ENCODE data around the gene CLSTN1.
"Not testable (repeated sequence)": the region's sequence is repeated elsewhere in the genome, so short reads cannot be mapped to it uniquely, and the experiment has no call there.

CLSTN1 gene

GRCh38 chr1:9801909-9802308, 21.9 kb downstream of the CLSTN1 start:
- no peak for TF ChIP-seq CTCF (IDR thresholded peaks at IDR 0.05; ENCODE audit: control insufficient read depth, extremely low read depth, insufficient read depth)
- DNase-seq (ENCODE audit: low read depth): no peak
- H3K4me3 ChIP-seq (ENCODE audit: low read depth, low read length): no peak overlapping the region

GRCh38 chr1:9798236-9799130, 25.3 kb downstream of the CLSTN1 start:
- no peak overlapping the region for H3K4me3 ChIP-seq (ENCODE audit: low read depth, low read length)
- no peak for DNase-seq (ENCODE audit: low read depth)
- TF ChIP-seq CTCF (IDR thresholded peaks at IDR 0.05; ENCODE audit: control insufficient read depth, extremely low read depth, insufficient read depth): no peak

GRCh38 chr1:9797049-9797448, 26.7 kb downstream of the CLSTN1 start:
- no peak overlapping the region for H3K4me3 ChIP-seq (ENCODE audit: low read depth, low read length)
- no peak for DNase-seq (ENCODE audit: low read depth)
- no peak for TF ChIP-seq CTCF (IDR thresholded peaks at IDR 0.05; ENCODE audit: control insufficient read depth, extremely low read depth, insufficient read depth)

GRCh38 chr1:9794081-9794480, 29.7 kb downstream of the CLSTN1 start:
- H3K4me3 ChIP-seq (ENCODE audit: low read depth, low read length): no peak overlapping the region
- DNase-seq (ENCODE audit: low read depth): no peak
- TF ChIP-seq CTCF (IDR thresholded peaks at IDR 0.05; ENCODE audit: control insufficient read depth, extremely low read depth, insufficient read depth): no peak

- no peak for TF ChIP-seq CTCF (IDR thresholded peaks at IDR 0.05; ENCODE audit: control insufficient read depth, extremely low read depth, insufficient read depth)
- no peak overlapping the region for H3K4me3 ChIP-seq (ENCODE audit: low read depth, low read length)
- DNase-seq (ENCODE audit: low read depth): no peak
Observed at GRCh38 chr1:9793291-9793690, 30.5 kb downstream of the CLSTN1 start.

- no peak overlapping the region for H3K4me3 ChIP-seq (ENCODE audit: low read depth, low read length)
- DNase-seq (ENCODE audit: low read depth): no peak
- peak; percentile 51 for TF ChIP-seq CTCF (IDR thresholded peaks at IDR 0.05; ENCODE audit: control insufficient read depth, extremely low read depth, insufficient read depth)
Observed at GRCh38 chr1:9792156-9793042, 31.4 kb downstream of the CLSTN1 start.

- H3K4me3 ChIP-seq (ENCODE audit: low read depth, low read length); DNase-seq (ENCODE audit: low read depth): not testable (repeated sequence)
Observed at GRCh38 chr1:9789700-9790099, 34.1 kb downstream of the CLSTN1 start.

Measured in LNCaP clone FGC (cell line).